ENCODE results near the gene GKN1. TPM values are rescaled to one million over a fixed set of nuclear protein-coding genes. Genes with fewer than 3 reads are reported as not detected.

Gene GKN1
- total and polyA plus RNA-seq, 2 of the 8 experiments (the other 6 are each of a cell fraction or from before 2014, with no cell fraction given): not detected

- no peak overlapping the region for H2BK20ac ChIP-seq (ENCODE audit: low read length)
- no peak overlapping the region for H2BK120ac ChIP-seq (replicated peaks; ENCODE audit: low read depth, low read length)
- H3K18ac ChIP-seq (ENCODE audit: extremely low read depth, low read length): no peak overlapping the region
- no peak for FAIRE-seq
- no peaks in the 10 kb centered on the region for H3K9me3 ChIP-seq (ENCODE audit: insufficient read depth in 2 of 2, low read depth in 1 of 2, low read length in 1 of 2)
- H4K20me1 ChIP-seq (replicated peaks in 1 of 2; ENCODE audit: control insufficient read depth in 1 of 2, insufficient read depth in 2 of 2, low read length in 2 of 2): no peaks in the 10 kb centered on the region
- no peak overlapping the region for H2AFZ ChIP-seq (ENCODE audit: low read length)
- no peak for DNase-seq (ENCODE audit: low read depth in 1 of 2, low spot score in 2 of 2)
- H3K14ac ChIP-seq (ENCODE audit: insufficient read length): no peak overlapping the region
- H3K23me2 ChIP-seq (ENCODE audit: low read depth, low read length): no peaks in the 10 kb centered on the region
- no peak overlapping the region for H3K23ac ChIP-seq (ENCODE audit: insufficient read length)
- 90% methylated on average over 3 of the region's 3 CpGs; no CpG with 5 or more reads in 1 of the 2 experiments for WGBS, 2 experiments (ENCODE audit: extremely low coverage in 1 of 2, insufficient coverage in 1 of 2, insufficient read length in 1 of 2, insufficient replicate concordance in 2 of 2, low coverage in 1 of 2, low lambda C conversion rate in 2 of 2, missing lambda C conversion rate in 1 of 2)
- no peak overlapping the region for H3K4me3 ChIP-seq (ENCODE audit: extremely low read depth in 1 of 4, insufficient read depth in 2 of 4, low read depth in 3 of 4, low read length in 4 of 4)
- H4K91ac ChIP-seq (replicated peaks; ENCODE audit: insufficient read length, low read length): no peak overlapping the region
- ChIA-PET CTCF (ENCODE audit: partially characterized antibody) (interaction anchor here (2.0 kb wide), 1 partner anchor 34 kb away, joined by 4 read pairs; no protein-coding TSS in a partner anchor), POLR2A (ENCODE audit: partially characterized antibody) (interaction anchor here (0.7 kb wide), 1 partner anchor 942 kb away, joined by 4 read pairs; no protein-coding TSS in a partner anchor)
- no peak overlapping the region for H3K9ac ChIP-seq (replicated peaks in 1 of 4; ENCODE audit: extremely low read depth in 1 of 4, low read depth in 3 of 4, low read length in 3 of 4)
- no peak overlapping the region for H2BK15ac ChIP-seq (ENCODE audit: low read length)
- H2AK5ac ChIP-seq (ENCODE audit: low read depth, low read length): no peak overlapping the region
- no peak overlapping the region for H4K8ac ChIP-seq (ENCODE audit: extremely low read depth, insufficient read depth, low read length)
- no peaks in the 10 kb centered on the region for H3K4me1 ChIP-seq (replicated peaks in 1 of 4; ENCODE audit: control insufficient read depth in 3 of 4, insufficient read depth in 4 of 4, low read length in 3 of 4)
- H2BK5ac ChIP-seq (ENCODE audit: low read depth, low read length): no peak overlapping the region
- H2BK12ac ChIP-seq (ENCODE audit: low read depth, low read length): no peak overlapping the region
- no peak overlapping the region for H3K27ac ChIP-seq (ENCODE audit: low read depth, low read length)
- H3K36me3 ChIP-seq (ENCODE audit: control insufficient read depth in 2 of 4, insufficient read depth in 4 of 4, low read length in 3 of 4): no peaks in the 10 kb centered on the region
- H3K4ac ChIP-seq (replicated peaks; ENCODE audit: insufficient read length, low read depth, low read length): no peak overlapping the region
- H3K79me1 ChIP-seq (ENCODE audit: low read depth, low read length): no peaks in the 10 kb centered on the region
- no peak overlapping the region for H4K5ac ChIP-seq (ENCODE audit: insufficient read length, low read depth, low read length)
- H3K27me3 ChIP-seq (replicated peaks in 1 of 4; ENCODE audit: control insufficient read depth in 3 of 4, extremely low read depth in 1 of 4, insufficient read depth in 3 of 4, low read length in 3 of 4): no peaks in the 10 kb centered on the region
- H3K79me2 ChIP-seq (ENCODE audit: control insufficient read depth in 1 of 2, insufficient read depth in 2 of 2, low read length in 2 of 2): no peaks in the 10 kb centered on the region
- no peak overlapping the region for H3K56ac ChIP-seq (replicated peaks; ENCODE audit: insufficient read length, low read depth, low read length)
- H3K4me2 ChIP-seq (ENCODE audit: insufficient read depth in 1 of 2, low read depth in 2 of 2, low read length in 2 of 2): no peak overlapping the region
- no peak for TF ChIP-seq ATF3 (IDR thresholded peaks at IDR 0.05; ENCODE audit: insufficient read depth, low read depth, low read length)
- no peak for TF ChIP-seq RFX5 (IDR thresholded peaks at IDR 0.05; ENCODE audit: borderline replicate concordance, low read depth, low read length)
- TF ChIP-seq POLR2AphosphoS5 (IDR thresholded peaks at IDR 0.05; ENCODE audit: low read depth, low read length): no peak
- no peak for TF ChIP-seq MAFK (IDR thresholded peaks at IDR 0.05; ENCODE audit: low read depth, low read length)
- no peak for TF ChIP-seq SRF (IDR thresholded peaks at IDR 0.05; ENCODE audit: low read depth, low read length)
- no peak for TF ChIP-seq EZH2 (IDR thresholded peaks at IDR 0.05; ENCODE audit: low read depth, low read length, severe bottlenecking)
- TF ChIP-seq CBX5 (IDR thresholded peaks at IDR 0.05; ENCODE audit: low read depth, low read length): no peak
- TF ChIP-seq BACH1 (IDR thresholded peaks at IDR 0.05; ENCODE audit: low read length): no peak
- no peak for TF ChIP-seq SIX5 (IDR thresholded peaks at IDR 0.05; ENCODE audit: low read depth, low read length)
- TF ChIP-seq TCF12 (IDR thresholded peaks at IDR 0.05; ENCODE audit: low read depth, low read length): no peak
- TF ChIP-seq TAF7 (optimal IDR thresholded peaks at IDR 0.05; ENCODE audit: borderline replicate concordance, low read depth, low read length): no peak
- no peak for TF ChIP-seq NRF1 (IDR thresholded peaks at IDR 0.05; ENCODE audit: low read depth, low read length)
- TF ChIP-seq RBBP5 (IDR thresholded peaks at IDR 0.05; ENCODE audit: borderline replicate concordance, low read depth, low read length): no peak
- no peak for TF ChIP-seq RXRA (IDR thresholded peaks at IDR 0.05; ENCODE audit: insufficient read depth, low read depth, low read length)
- TF ChIP-seq CBX8 (IDR thresholded peaks at IDR 0.05; ENCODE audit: borderline replicate concordance, low read depth, low read length): no peak
These were observed 3.7 kb downstream of the GKN1 start for GRCh38 chr2:68978098-68978497.
